ENCODE measurements around the gene SLC22A23.
"Not testable (repeated sequence)": the region's sequence is repeated elsewhere in the genome, so short reads cannot be mapped to it uniquely, and the experiment has no call there.

SLC22A23 gene

DNA sequence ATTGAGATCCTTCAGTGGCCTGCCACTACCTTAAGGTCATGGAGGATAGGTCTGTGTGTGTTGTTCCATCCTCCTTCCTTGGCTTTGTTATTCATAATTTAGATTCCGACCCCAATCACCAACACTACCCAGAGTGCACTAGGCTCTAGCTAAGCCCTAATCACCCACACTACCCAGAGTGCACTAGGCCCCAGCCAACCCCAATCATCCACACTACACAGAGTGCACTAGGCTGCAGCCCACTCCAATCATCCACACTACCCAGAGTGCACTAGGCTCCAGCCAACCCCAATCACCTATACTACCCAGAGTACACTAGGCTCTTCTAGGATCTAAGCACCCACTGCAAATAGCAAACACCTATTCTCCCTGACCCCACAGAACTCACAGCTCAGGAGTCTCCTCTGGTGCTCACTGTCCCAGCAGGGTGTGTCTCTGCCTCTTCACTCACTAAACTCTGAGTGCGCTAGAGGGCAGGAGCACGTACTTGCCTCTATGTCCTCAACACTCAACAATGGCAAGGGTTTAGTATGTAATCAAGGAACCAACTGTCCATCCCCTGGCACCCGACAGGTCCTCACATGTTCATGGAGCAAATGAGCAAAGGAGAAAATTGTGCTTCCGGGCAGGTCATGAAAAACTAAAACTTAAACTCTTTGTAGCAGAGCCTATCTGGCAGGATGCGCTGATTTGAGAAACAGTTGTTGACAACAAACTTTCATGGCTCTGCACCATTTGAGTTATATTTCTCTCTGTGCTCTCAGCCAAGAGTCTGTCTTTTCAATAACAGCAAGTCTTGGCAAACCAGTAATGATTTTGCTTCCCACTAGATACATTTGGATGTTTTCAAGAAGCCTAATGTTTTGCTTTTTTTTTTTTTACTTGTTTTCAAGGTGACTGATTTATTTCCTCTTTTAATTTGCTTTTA is 54.3 kb downstream of the SLC22A23 start:
- DNase-seq: no peak

DNA sequence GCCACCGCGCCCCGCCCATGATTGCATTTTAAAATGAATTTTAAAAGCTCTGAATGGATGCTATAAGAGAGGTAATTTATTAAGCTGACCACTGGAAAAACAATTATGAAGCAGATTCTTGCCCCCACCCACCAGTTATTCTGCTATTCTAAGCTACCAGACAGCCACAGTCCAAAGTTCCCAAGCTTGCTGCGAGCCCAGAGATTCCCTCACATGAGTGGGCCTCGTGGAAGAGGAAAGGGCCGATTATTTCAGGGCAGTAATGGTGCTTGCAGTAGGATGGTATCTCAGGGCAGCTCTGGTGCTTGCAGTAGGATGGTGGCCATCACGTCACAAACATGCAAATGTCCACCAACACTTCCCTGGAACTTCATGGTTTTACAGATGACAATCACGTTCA is 56.7 kb downstream of the SLC22A23 start:
- DNase-seq: no peak

DNA sequence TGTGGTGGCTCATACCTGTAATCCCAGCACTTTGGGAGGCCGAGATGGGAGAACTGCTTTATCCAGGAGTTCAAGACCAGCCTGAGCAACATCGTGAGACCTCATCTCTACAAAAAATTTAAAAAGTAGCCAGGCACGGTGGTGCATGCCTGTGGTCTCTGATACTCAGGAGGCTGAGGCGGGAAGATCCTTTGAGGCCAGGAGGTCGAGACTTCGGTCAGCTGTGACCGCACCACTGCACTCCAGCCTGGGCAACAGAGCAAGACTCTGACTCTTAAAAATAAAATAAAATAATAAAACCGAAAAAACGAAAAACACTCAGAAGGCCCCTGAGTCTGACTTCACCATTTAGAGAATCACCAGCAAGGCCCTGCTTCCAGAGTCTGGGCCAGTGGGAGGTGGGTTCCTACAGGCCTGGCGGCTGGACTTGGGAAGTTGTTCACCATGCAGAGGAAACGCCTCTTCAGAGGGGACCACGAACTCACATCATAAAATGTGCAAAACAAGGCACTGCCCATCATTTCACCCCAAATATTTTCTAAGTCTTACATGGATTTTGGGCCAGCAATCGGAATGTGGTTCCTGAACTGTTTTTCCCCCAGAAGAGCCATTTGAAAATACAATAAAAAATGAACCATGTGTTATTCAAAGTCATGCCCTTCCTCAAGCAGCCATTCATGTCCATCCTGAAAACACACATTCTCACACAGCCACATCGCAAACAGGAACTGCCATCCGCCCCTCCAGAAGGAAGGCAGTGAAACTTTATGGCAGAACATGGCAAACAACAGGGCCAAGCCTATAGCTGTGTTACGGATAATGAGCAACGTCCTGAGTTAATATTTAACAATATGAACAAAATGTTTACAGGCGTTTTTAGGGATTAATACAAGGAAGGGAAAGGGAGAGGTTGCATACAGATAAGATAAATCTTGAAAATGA is 57.8 kb downstream of the SLC22A23 start:
- no peak for DNase-seq

DNA sequence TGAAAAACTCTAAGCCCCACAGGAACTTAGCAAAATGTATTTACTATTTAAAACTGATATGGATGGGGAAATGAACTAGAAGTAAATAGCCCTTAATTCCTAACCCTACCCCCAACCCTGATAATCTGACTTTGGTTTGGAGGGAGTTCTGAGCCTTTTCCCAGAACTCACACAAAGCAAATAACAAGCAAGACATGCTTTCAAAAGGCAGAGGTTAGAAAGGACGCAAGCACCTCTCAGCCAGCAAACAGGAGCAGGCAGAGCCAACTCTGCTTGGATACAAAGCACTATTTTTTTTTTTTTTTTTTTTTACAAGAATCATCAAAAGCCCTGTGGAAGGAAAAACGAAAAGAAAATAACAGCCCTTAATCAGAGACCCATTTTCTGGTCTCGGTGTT is 58.7 kb downstream of the SLC22A23 start:
- no peak for DNase-seq

DNA sequence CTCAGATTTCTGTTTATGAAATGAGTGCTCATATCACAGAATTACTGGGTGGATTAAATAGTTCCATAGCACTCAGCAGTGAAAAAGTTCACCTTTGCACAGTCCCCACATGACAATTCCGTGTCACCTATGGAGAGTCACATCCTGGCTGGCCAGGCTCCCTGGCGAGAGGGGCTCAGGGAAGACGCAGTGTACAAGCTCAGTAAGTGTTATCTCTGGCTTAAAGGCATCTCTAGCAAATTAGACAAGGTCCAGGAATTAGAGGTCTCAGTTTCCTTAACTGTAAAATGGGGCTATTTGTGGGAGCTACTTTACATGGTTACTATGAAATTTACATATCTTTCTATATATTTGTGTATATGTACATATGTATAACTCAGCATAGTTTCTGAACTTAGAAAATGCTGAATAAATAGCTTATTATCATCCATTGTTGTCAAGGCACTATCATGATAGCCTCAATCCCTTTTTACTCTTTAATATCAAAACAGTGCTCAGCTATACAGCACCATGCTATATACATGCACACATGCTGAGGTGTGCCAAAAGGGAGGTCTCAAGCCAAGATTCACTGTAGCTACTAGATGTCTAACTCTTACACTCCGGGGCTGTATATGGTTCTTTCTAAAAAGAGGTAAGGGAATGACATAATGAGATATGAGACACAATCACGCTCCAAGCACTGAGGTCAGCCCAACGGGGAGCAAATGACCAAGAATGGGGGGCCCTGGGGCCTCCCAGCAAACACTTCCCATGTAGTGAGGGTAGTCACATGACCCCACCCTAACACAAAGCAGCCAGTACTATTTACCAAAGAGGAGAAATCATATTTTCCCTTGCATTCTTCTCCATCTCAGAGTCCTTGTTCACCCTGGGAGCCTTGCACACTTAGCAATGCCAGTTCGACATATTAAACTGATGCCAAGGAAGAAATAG is 59.4 kb downstream of the SLC22A23 start:
- DNase-seq: no peak

DNA sequence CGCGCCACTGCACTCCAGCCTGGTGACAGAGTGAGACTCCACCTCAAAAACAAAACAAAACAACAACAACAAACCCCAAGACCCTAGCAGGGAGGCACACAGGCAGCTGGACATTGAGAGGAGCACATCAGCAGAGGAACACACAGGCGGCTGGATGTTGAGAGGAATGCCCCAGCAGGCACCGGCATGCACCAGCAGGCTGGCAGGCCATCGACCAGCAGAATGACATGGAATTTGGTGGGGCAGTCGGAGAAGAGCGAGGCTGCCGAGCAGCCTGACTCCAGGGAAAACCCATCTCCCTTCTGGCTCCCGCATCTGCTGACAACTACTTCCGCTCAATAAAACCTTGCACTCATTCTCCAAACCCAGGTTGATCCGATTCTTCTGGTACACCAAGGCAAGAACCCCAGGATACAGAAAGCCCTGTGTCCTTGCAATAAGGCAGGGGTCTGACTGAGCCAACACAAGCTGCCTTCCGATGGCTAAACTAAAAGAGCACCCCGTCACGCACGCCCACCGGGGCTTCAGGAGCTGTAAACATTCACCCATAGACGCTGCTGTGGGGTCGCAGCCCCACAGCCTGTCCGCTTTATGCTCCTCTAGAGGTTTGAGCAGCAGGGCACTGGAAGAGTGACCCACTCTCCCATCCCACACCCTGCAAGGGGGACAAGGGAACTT is 60.2 kb downstream of the SLC22A23 start:
- no peak for DNase-seq

DNA sequence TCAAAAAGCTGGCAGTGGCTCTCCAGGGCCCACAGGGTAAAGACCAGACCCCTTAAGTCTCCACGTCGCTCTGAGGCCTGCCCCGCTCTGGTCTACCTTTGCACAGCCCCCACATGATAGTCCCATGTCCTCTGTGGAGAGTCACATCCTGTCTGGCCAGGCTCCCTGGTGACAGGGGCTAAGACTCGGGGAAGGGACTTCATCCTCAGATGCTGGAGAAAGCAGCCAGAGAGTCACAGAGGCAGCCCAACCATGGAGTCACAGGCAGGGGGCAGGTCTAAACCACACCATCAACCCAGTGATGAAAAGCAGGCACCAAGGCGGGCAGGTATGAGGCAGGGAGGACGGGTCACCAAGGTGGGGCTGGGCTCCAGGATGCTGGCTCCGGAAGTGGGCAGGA is 62.2 kb downstream of the SLC22A23 start:
- DNase-seq: no peak

DNA sequence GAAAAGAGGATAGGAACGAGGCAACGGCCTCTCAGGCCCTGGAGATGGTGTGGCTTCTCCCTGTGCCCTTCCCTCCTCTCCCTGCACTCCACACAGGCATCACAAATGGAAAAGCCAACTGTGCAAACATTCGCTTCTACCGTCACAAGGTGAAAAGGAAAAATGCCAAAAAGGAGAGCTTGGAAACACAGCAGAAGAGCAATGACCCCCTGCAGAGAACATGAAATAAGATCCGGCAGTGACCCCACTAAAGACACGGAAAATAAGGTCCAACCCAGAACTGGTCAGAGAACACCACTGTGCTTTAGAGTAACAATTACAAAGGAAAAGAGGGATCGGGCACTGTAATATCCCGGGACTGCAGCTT is 63.0 kb downstream of the SLC22A23 start:
- no peak for DNase-seq

DNA sequence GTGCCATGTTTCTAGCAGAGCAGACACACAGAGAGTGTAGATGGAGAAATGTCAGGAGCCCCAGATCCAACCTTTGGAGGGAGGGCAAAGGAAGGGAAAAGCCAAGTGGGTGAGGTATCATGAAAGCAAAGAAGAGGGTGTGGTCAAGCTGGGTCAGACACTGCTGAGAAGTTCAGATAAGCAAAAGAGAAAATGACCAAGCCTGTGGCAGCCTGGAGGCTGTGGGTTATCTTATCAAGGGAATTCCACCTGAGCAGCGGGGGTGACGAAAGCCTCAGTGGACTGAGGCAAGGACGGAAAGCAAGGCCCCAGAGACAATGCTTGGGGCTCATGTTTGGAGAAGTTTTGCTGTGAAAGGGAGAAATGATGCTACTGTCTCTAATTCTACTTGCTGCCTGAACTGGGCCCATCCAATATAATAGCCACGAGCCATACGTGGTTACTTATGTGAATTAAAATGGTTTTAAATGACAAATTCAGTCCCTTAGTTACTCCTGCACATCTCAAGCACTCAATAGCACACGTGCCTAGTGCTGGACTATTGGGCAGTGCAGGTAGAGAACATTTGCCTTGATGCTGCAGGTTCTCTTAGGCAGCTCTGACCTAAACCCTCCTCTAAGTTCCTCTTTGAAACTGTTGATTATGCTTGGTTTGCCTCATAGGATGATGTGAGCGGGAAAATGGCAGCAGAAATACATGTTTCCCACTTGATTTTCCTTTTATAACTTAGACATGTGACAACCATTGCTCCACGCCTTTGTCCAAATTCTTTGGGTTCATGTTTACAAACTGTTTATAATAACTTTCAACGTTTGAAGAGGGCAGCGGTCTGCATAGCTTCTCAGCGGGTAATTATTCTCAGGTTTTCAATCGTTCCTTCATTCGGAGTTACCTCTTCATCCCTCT is 63.7 kb downstream of the SLC22A23 start:
- DNase-seq: no peak

DNA sequence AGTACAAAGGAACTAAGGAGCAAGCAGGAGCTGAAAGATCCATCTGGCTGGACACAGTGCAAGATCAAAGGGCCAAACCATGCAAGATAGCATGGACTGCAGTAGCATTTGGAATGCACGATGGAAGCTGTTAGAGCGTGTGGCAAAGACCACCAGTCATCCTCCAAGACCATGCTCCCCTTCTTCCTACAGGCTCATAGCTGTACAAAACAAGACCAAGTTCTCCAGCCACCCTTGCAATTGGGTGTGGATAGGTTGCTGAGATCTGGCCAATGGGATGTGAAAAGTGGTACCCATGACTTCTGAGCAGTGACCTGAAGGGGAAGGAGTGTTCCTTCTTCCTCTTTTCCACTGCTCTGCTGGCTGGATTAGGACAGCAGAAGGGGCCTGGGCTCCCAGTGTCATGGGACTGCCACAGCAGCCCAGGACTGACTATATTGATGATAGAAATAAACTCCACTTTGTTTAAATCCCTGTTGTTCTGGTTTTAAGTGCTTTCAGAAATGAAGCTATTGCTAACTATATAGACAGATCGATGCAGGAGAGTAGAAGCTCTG is 64.9 kb downstream of the SLC22A23 start:
- no peak for DNase-seq

DNA sequence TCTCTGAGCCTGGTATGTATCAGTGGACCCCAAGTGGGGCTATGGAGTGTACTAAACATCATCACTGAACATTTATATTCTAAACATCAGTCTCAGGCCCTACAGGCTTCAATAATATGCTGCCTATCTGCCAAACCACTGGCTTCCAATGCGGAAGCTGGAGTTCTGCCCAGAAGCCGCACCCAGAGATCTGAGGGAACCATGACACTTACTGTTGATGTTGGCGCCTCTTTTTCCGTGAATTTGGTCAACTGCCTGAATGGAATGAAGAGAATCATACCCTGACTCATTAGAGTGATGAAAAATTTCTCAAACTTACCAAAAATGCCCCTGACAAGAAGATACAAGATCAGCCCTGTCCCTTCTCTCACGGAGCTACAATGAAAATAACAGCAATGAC is 66.2 kb downstream of the SLC22A23 start:
- DNase-seq: no peak

DNA sequence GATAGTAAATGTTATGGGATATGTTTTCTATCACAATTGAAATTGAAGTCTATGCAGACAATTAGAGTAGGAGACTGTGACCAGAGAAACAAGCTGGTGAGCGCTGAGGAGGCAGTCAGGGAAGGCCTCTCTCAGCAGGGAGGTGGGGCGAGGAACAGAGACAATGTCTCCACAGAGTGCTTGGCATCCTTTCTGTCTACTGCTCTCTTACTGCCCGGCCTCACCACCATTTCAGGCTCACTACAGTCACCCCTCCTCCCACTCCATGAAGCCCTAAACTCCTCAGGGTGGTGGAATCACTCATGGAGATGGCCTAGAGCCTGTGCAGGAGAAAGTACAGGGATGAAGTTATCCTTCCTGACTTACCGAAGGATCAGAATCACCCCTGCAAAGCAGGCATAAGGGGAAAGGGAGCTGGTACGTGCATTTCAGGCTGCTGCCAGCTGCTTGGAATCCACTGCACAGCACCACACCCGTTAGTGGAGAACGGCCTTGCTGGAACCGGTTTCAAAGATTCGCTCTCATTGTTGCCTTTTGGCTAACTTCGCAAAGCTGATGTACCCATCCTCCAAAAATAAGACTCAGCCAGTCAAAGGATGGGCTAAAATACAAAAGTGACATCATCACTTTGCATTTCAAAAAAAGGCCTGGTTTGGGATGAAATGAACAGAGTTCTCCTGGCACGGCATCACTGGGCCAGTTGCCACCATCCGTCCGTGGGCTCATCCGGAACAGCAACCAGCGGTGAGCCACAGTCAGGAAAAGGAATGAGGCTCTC is 67.3 kb downstream of the SLC22A23 start:
- DNase-seq: no peak

DNA sequence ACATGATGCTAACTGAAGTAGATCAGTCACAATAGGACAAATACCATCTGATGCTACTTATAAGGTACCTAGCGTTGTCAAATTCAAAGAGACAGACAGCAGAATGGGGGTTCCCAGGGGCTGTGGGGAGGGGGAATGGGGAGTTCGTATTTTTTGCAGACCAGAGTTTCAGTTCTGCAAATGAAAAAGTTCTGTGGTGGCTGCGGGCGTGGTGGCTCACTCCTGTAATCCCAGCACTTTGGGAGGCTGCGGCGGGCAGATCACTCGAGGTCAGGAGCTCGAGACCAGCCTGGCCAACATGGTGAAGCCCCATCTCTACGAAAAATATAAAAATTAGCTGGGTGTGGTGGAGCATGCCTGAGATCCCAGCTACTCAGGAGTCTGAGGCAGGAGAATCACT is 68.1 kb downstream of the SLC22A23 start:
- DNase-seq: no peak

DNA sequence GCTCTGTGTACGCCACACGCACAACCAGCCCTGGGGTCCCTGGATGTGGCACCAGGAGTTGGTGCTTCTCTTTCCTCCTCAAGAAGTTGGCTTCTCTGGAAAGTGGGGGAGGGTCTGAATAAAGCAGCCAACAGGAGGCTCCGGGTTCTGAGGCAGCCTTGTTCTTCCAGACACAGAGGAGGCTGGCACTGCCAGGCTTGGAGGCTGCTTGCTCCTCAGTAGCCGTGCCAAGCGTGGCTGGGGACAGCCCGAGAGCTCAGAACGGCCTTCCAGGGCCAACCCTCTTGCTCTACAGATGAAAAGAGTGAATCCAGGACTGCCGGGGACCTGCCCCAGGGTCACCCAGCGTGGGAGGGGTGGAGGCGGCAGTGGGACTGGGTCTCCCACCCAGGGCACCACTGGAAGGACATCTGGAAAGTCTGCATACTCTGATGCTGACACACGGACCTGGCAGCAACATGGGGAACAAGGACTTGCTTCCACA is 70.4 kb downstream of the SLC22A23 start:
- no peak for DNase-seq

DNA sequence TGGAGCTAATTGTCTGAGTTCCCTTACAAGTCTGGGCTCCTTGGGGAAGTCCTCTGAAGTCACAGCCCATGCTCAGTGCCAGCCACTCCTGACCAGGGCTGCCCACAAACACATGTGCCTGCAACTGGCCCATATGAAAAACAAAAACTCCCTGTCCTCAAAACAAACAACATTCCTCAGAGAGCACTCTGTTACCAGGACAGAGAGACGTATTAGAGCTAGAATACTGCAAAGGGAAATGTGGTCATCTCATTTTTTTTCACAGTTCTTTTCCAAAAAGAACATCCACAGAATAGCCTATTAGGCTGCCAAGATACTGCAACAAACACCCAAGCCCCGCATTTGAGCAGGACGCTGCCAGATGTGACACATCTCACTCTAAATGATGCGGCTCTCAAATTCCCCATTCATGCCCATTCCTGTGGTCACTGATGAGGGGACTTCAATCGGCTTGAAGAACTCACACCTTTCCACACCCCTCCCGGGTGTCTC is 71.1 kb downstream of the SLC22A23 start:
- no peak for DNase-seq

DNA sequence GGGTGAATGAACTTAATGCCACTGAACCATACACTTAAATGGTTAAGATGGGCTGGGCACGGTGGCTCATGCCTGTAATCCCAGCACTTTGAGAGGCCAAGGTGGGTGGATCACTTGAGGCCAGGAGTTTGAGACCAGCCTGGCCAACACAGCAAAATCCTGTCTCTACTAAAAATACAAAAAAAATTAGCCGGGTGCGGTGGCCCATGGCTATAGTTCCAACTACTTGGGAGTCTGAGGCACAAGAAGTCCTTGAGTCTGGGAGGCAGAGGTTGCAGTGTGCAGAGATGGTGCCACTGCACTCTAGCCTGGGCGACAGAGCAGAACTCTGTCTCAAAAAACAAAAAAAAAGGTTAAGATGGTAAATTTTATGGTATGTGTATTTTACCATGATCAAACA is 71.7 kb downstream of the SLC22A23 start:
- DNase-seq: not testable (repeated sequence)

DNA sequence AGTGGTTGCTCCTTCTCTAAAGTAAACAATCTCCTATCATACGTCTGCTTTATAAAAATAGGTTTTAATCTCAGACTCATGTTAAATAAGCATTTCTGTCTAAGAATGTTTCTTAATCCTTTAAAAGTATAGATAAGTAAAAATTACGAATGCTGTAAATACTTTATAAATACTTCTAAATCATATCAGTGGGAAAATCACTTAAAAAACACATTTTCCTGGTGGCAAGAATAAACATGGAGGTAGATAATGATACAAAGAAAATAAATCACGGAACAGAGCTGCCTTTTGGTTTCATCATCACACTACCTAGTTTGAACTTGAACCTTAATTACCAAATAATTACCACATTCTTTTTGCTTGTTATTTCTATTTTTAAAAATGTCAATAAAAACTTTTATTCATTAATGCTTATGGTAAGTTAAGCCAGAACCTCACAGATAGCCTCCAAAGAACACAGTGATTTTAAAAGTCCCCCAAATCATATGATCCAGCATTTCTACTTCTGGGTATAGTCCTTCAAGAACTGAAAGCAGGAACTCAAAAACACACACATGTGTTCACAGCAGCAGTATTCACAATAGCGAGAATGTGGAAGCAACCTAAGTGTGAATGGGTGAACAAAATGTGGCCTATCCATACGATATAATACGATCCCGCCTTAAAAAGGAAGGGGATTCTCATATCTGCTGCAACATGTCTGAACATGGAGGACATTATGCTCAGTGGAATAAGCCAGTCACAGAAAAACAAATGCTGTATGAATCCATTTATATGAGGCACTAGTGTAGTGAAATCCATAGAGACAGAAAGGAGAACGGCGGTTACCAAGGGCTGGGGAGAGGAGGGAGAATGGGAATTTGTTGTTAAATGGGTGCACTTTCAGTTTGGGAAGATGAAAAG is 72.4 kb downstream of the SLC22A23 start:
- no peak for DNase-seq

DNA sequence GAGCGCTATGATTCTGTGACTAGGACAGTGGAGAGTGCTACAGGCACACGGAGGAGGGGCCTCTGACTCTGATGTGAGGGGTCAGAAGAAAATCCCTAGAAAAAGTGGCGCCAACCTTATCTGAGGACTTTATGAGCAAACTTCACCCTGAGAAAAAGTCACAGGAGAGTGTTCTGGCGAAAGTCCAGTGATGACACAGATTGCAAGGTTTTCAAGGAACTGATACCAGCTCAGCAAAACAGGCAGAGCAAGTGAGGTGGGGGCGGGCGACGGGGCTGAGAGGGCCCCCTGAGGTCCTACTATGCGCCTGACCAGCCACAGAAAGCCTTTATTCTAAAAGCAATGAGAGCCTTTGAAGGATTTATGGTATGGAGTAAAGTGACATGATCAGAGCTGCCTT is 73.3 kb downstream of the SLC22A23 start:
- DNase-seq: no peak

Data from NCI-H1930 (cell line).